Urinary bladder (tissue), 4 donors: ENCODE measurements around the gene EEF1AKMT3. TPM values are rescaled to one million over a fixed set of nuclear protein-coding genes. Genes with fewer than 3 reads are reported as not detected.
"Not testable (repeated sequence)": the region's sequence is repeated elsewhere in the genome, so short reads cannot be mapped to it uniquely, and the experiment has no call there.

Experiments used
- DNase-seq: peaks from one replicate; pipeline ENCODE4 v3.0.0-alpha.2; 2015; ENCODE audit errors: extremely low spot score
- H3K27ac ChIP-seq: one replicate; pipeline ENCODE4 v1.5.1; 2013; ENCODE audit warnings: low read depth, mild to moderate bottlenecking, moderate library complexity
- H3K36me3 ChIP-seq: one replicate; pipeline ENCODE4 v1.6.1; 2013; ENCODE audit warnings: mild to moderate bottlenecking, moderate library complexity; ENCODE audit not compliant: insufficient read depth
- H3K4me1 ChIP-seq: one replicate; pipeline ENCODE4 v1.6.1; 2013; ENCODE audit warnings: mild to moderate bottlenecking, moderate library complexity; ENCODE audit not compliant: insufficient read depth
- H3K4me3 ChIP-seq: one replicate; pipeline ENCODE4 v1.5.1; 2013; ENCODE audit warnings: low read depth, low read length
- WGBS: extraction: QIAGEN DNeasy Blood & Tissue Kit; methylation state at CpG from one replicate; pipeline ENCODE4 v1.1.7; 2013; 5-methylcytosine and 5-hydroxymethylcytosine counted together
- polyA plus RNA-seq: library from polyadenylated mRNA; stranded (reverse); fragments of 200-250 nt; gene quantifications from one replicate; pipeline ENCODE4 v1.2.3, GENCODE V29; 2013
- total RNA-seq: library from RNA; depleted of rRNA; stranded (reverse); fragments of >200 nt; gene quantifications from one replicate; pipeline ENCODE4 v1.2.3, GENCODE V29; 2014
- donor health status: healthy with polysubstance abuse.
- donor health status: healthy.

The EEF1AKMT3 gene
- total and polyA plus RNA-seq, 2 donors = 9.7 to 11.9 TPM

GRCh38 chr12:57810450-57810849 is 38.0 kb downstream of the EEF1AKMT3 start:
- no peaks in the 10 kb centered on the region for H3K4me1 ChIP-seq
- no peaks in the 10 kb centered on the region for H3K36me3 ChIP-seq
- no peak overlapping the region for H3K4me3 ChIP-seq
- no peak overlapping the region for H3K27ac ChIP-seq
- DNase-seq = no peak
- 92% methylated on average over 5 of the region's 5 CpGs for WGBS

GRCh38 chr12:57811028-57811755 is 38.8 kb downstream of the EEF1AKMT3 start:
- H3K36me3 ChIP-seq = no peaks in the 10 kb centered on the region
- no peak overlapping the region for H3K4me3 ChIP-seq
- no peak for DNase-seq
- WGBS = 92% methylated on average over 10 of the region's 10 CpGs
- no peaks in the 10 kb centered on the region for H3K4me1 ChIP-seq
- no peak overlapping the region for H3K27ac ChIP-seq

GRCh38 chr12:57813111-57813970 is 40.9 kb downstream of the EEF1AKMT3 start:
- DNase-seq = no peak
- Histone ChIP-seq H3K36me3 (no peaks in the 10 kb centered on the region), H3K4me3 (no peak overlapping the region), H3K4me1 (no peaks in the 10 kb centered on the region), H3K27ac (no peak overlapping the region)
- WGBS = 85% methylated on average over 14 of the region's 14 CpGs

- 64% methylated on average over 17 of the region's 17 CpGs for WGBS
- H3K36me3 ChIP-seq = no peaks in the 10 kb centered on the region
- H3K4me3 ChIP-seq = no peak overlapping the region
- no peak overlapping the region for H3K27ac ChIP-seq
- DNase-seq = no peak
- no peaks in the 10 kb centered on the region for H3K4me1 ChIP-seq
Measured at GRCh38 chr12:57813971-57814772, 41.8 kb downstream of the EEF1AKMT3 start.

- no peaks in the 10 kb centered on the region for H3K4me1 ChIP-seq
- H3K36me3 ChIP-seq = peaks cover 1% of the 10 kb centered on the region
- WGBS = 77% methylated on average over 13 of the region's 13 CpGs
- no peak overlapping the region for H3K4me3 ChIP-seq
- no peak overlapping the region for H3K27ac ChIP-seq
- DNase-seq = no peak
Measured at GRCh38 chr12:57815177-57816000, 43.0 kb downstream of the EEF1AKMT3 start.

GRCh38 chr12:57816001-57816854 is 43.8 kb downstream of the EEF1AKMT3 start:
- 51% methylated on average over 3 of the region's 3 CpGs for WGBS
- Histone ChIP-seq H3K36me3 (peaks cover 1% of the 10 kb centered on the region), H3K27ac (no peak overlapping the region), H3K4me3 (no peak overlapping the region), H3K4me1 (no peaks in the 10 kb centered on the region)
- no peak for DNase-seq

- peaks cover 1% of the 10 kb centered on the region for H3K36me3 ChIP-seq
- no peaks in the 10 kb centered on the region for H3K4me1 ChIP-seq
- H3K27ac ChIP-seq = no peak overlapping the region
- H3K4me3 ChIP-seq = no peak overlapping the region
- DNase-seq = no peak
- WGBS = 37% methylated on average over 5 of the region's 5 CpGs
Measured at GRCh38 chr12:57816855-57817151, 44.4 kb downstream of the EEF1AKMT3 start.

GRCh38 chr12:57817261-57817989 is 45.0 kb downstream of the EEF1AKMT3 start:
- 59% methylated on average over 8 of the region's 8 CpGs for WGBS
- Histone ChIP-seq H3K36me3 (peaks cover 4% of the 10 kb centered on the region), H3K4me1 (no peaks in the 10 kb centered on the region), H3K27ac (no peak overlapping the region), H3K4me3 (no peak overlapping the region)
- no peak for DNase-seq

- not testable (repeated sequence) for DNase-seq, H3K36me3 ChIP-seq, H3K4me1 ChIP-seq, H3K27ac ChIP-seq, H3K4me3 ChIP-seq
- WGBS = 84% methylated on average over 3 of the region's 3 CpGs
Measured at GRCh38 chr12:57817990-57818331, 45.5 kb downstream of the EEF1AKMT3 start.

- not testable (repeated sequence) for H3K27ac ChIP-seq, DNase-seq, H3K36me3 ChIP-seq, H3K4me1 ChIP-seq, H3K4me3 ChIP-seq
- 57% methylated on average over 8 of the region's 8 CpGs for WGBS
Measured at GRCh38 chr12:57820119-57820518, 47.7 kb downstream of the EEF1AKMT3 start.

GRCh38 chr12:57821015-57821414 is 48.6 kb downstream of the EEF1AKMT3 start:
- 61% methylated on average over 5 of the region's 5 CpGs for WGBS
- not testable (repeated sequence) for H3K27ac ChIP-seq, H3K4me1 ChIP-seq

More at GRCh38 chr12:57821015-57821414, 48.6 kb downstream of the EEF1AKMT3 start:
- H3K4me3 ChIP-seq, H3K36me3 ChIP-seq, DNase-seq: not testable (repeated sequence)
